ENCODE measurements around the gene KRTAP4-3. TPM values are rescaled to one million over a fixed set of nuclear protein-coding genes. Genes with fewer than 3 reads are reported as not detected.
"Not testable (repeated sequence)": the region's sequence is repeated elsewhere in the genome, so short reads cannot be mapped to it uniquely, and the experiment has no call there.

KRTAP4-3 gene
- total RNA-seq, 1 donor from 2014 or later, result not detected

DNA sequence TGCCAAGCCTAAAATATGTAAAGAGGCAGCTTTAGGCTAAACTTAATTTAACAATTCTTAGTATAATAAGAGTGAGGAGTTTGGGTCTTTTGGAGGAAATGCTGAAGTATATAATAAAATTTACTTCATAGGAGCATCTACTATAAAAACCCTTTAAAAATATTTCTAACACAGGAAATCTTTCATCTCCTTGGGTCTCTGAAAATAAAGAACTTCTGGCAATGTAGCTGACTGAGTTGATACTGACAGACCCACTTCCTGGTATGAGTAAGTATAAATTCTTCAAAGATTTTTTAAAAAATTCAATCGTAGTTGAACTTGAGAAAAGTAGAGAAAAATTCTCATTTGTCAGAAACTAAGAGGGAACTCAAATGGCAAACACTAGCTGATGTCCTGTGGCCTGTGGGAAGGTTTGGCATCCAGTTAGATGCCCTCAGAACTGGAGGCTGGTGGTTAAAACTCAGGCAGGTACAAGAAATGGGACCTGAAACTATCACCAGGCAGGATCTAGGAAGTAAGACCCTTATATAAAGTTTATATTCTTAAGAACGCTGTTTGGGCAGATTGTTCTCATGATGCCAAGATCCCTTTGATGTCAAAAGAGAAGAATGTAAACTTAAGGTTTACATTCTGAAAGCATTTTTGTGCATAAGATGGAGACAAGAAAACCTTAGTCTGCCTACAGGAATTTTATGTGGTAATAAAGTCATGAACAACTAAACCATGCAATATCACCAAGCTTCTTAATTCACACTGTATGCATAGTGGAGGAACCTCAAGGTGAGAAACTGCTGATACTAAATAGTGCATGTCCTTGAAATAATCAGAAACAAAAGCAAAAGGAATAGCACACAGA lies 33.9 kb downstream of the KRTAP4-3 start:
- no peaks in the 10 kb centered on the region for H3K9me3 ChIP-seq
- H3K27ac ChIP-seq, result no peak overlapping the region
- TF ChIP-seq POLR2AphosphoS5 (IDR thresholded peaks at IDR 0.05; ENCODE audit: insufficient read depth in 1 of 2, low read depth in 1 of 2), result no peak
- TF ChIP-seq POLR2A (IDR thresholded peaks at IDR 0.05), result no peak
- TF ChIP-seq, protein P1, sequence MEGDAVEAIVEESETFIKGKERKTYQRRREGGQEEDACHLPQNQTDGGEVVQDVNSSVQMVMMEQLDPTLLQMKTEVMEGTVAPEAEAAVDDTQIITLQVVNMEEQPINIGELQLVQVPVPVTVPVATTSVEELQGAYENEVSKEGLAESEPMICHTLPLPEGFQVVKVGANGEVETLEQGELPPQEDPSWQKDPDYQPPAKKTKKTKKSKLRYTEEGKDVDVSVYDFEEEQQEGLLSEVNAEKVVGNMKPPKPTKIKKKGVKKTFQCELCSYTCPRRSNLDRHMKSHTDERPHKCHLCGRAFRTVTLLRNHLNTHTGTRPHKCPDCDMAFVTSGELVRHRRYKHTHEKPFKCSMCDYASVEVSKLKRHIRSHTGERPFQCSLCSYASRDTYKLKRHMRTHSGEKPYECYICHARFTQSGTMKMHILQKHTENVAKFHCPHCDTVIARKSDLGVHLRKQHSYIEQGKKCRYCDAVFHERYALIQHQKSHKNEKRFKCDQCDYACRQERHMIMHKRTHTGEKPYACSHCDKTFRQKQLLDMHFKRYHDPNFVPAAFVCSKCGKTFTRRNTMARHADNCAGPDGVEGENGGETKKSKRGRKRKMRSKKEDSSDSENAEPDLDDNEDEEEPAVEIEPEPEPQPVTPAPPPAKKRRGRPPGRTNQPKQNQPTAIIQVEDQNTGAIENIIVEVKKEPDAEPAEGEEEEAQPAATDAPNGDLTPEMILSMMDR (IDR thresholded peaks at IDR 0.05), result no peak
- intact Hi-C loops (cut with DNase I), result no loop called here
- no peak overlapping the region for H3K4me3 ChIP-seq
- H3K36me3 ChIP-seq, result no peaks in the 10 kb centered on the region
- no peaks in the 10 kb centered on the region for H3K4me1 ChIP-seq
- no peak for DNase-seq (ENCODE audit: extremely low spot score in 2 of 2)
- no peaks in the 10 kb centered on the region for H3K27me3 ChIP-seq

DNA sequence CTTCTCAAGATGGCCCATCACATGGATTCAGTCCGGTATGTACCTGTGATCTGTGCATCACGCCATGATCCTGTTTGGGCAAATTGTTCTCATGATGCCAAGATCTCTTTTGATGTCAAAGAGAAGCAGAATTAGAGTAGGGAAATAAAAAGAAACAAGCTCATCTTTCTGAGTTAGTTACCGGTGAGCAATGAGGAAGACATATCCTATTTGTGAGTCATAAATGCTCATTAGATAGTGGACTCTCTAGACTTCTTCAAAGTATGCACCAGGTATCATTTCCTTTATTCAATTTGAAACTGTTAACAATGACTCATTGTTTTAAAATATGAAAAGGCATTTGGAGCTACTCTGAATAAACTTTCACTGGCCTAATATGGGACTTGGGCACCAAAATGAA lies 36.0 kb downstream of the KRTAP4-3 start:
- no peak overlapping the region for H3K27ac ChIP-seq
- intact Hi-C loops (cut with DNase I), result no loop called here

DNA sequence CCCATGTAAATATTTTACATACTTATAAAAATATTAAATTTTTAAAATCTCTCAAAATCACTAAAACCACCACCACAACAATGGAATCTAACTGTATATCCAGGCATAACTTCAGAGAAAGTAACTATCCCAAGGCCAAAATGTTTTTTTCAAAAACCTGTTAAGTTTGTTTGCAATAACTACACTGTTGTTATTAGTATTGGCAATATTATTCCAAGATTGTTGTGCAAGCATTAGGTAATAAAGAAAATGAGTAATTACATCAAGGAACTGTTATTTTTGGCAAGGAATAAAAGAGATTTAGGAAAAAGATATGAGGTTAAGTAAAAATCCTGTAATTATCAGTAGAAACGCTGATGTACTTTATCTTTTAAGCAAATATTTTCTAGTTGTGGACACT lies 40.6 kb downstream of the KRTAP4-3 start:
- TF ChIP-seq, protein P1 (IDR thresholded peaks at IDR 0.05), result no peak
- TF ChIP-seq POLR2A (IDR thresholded peaks at IDR 0.05), result no peak
- no peak for TF ChIP-seq POLR2AphosphoS5 (IDR thresholded peaks at IDR 0.05; ENCODE audit: insufficient read depth in 1 of 2, low read depth in 1 of 2)
- no peak overlapping the region for H3K4me3 ChIP-seq
- no peaks in the 10 kb centered on the region for H3K4me1 ChIP-seq
- no peaks in the 10 kb centered on the region for H3K27me3 ChIP-seq
- intact Hi-C loops (cut with DNase I), result no loop called here
- no peaks in the 10 kb centered on the region for H3K9me3 ChIP-seq
- no peak for DNase-seq (ENCODE audit: extremely low spot score in 2 of 2)
- H3K27ac ChIP-seq, result no peak overlapping the region
- no peaks in the 10 kb centered on the region for H3K36me3 ChIP-seq

More for the DNA sequence above, 36.0 kb downstream of the KRTAP4-3 start:
- H3K9me3 ChIP-seq, result no peaks in the 10 kb centered on the region
- no peak for DNase-seq (ENCODE audit: extremely low spot score in 2 of 2)
- H3K4me3 ChIP-seq, result no peak overlapping the region
- H3K4me1 ChIP-seq, result no peaks in the 10 kb centered on the region
- no peaks in the 10 kb centered on the region for H3K27me3 ChIP-seq
- TF ChIP-seq, protein P1 (IDR thresholded peaks at IDR 0.05), result no peak
- no peak for TF ChIP-seq POLR2A (IDR thresholded peaks at IDR 0.05)
- no peak for TF ChIP-seq POLR2AphosphoS5 (IDR thresholded peaks at IDR 0.05; ENCODE audit: insufficient read depth in 1 of 2, low read depth in 1 of 2)
- no peaks in the 10 kb centered on the region for H3K36me3 ChIP-seq

DNA sequence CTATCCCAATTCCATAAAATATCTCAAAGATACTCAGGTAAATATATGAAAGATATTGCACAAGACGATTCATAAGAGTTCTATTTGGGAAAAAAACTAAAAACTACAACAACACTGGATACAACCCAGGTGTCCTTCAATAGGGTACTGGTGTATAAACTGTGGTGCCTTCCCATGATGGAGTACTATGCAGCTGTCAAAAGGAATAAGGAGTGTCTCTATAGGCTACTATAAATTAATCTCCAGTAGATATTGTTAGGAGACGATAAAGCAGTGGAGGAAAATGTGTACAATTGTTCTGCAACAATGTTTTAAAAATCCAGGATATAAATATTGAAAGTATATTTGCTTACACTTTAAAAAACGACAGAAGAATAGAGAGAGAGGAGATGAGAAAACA lies 41.6 kb downstream of the KRTAP4-3 start:
- Histone ChIP-seq H3K27ac (no peak overlapping the region), H3K27me3 (no peaks in the 10 kb centered on the region), H3K4me3 (no peak overlapping the region), H3K36me3 (no peaks in the 10 kb centered on the region), H3K4me1 (no peaks in the 10 kb centered on the region), H3K9me3 (no peaks in the 10 kb centered on the region)
- TF ChIP-seq, protein P1 (IDR thresholded peaks at IDR 0.05), result no peak
- TF ChIP-seq POLR2AphosphoS5 (IDR thresholded peaks at IDR 0.05; ENCODE audit: insufficient read depth in 1 of 2, low read depth in 1 of 2), result no peak
- no peak for TF ChIP-seq POLR2A (IDR thresholded peaks at IDR 0.05)
- intact Hi-C loops (cut with DNase I), result no loop called here
- DNase-seq (ENCODE audit: extremely low spot score in 2 of 2), result no peak

DNA sequence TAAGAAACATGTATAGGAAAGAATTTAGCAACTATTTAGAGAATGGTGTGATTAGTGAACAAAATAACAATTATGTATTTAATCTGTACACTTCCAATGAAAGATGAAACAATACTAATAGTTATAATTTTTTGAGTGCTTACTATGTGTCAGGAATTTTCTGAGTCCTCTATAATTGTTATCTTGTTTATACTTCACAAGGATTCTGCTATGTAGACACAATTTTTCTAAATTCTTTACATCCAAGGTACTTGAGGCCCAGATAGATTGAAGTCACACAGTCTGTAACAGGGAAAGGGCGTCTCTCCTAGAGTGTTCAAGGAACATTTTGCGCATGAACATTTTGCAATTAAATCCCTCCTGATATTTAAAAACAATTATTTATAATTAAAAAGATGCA lies 43.0 kb downstream of the KRTAP4-3 start:
- H3K9me3 ChIP-seq, result no peaks in the 10 kb centered on the region
- H3K27ac ChIP-seq, result no peak overlapping the region
- H3K4me1 ChIP-seq, result no peaks in the 10 kb centered on the region
- no peak overlapping the region for H3K4me3 ChIP-seq
- DNase-seq (ENCODE audit: extremely low spot score in 2 of 2), result no peak
- H3K27me3 ChIP-seq, result no peaks in the 10 kb centered on the region
- no peaks in the 10 kb centered on the region for H3K36me3 ChIP-seq
- intact Hi-C loops (cut with DNase I), result no loop called here
- TF ChIP-seq, protein P1 (IDR thresholded peaks at IDR 0.05), result no peak
- TF ChIP-seq POLR2AphosphoS5 (IDR thresholded peaks at IDR 0.05; ENCODE audit: insufficient read depth in 1 of 2, low read depth in 1 of 2), result no peak
- no peak for TF ChIP-seq POLR2A (IDR thresholded peaks at IDR 0.05)

DNA sequence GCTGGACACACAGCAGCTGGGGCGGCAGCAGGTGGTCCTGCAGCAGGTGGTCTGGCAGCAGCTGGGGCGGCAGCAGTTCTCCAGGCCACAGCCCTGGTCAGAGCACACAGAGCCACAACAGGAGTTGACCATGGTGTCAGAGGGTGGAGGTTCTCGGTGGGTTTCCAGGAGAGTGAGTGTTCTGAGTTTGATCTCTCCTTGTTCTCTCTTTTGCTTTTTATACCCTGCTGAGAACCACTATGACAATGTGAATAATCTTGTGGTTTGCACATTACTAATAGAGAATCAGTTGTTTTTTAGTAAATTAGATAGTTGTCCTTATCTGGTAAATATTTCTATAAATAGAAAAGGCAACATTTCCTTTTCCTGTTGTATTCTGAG lies 44.0 kb downstream of the KRTAP4-3 start, which contains the start of gene KRTAP4-12:
Gene KRTAP4-12, minus strand, starts transcription at position 192 of the 381 bp plus-strand sequence. Its CDS starts 60 bp downstream, at position 132.
- H3K36me3 ChIP-seq; H3K27me3 ChIP-seq; H3K9me3 ChIP-seq; H3K4me3 ChIP-seq; intact Hi-C loops (cut with DNase I); H3K27ac ChIP-seq; H3K4me1 ChIP-seq; DNase-seq (ENCODE audit: extremely low spot score in 2 of 2): not testable (repeated sequence)

DNA sequence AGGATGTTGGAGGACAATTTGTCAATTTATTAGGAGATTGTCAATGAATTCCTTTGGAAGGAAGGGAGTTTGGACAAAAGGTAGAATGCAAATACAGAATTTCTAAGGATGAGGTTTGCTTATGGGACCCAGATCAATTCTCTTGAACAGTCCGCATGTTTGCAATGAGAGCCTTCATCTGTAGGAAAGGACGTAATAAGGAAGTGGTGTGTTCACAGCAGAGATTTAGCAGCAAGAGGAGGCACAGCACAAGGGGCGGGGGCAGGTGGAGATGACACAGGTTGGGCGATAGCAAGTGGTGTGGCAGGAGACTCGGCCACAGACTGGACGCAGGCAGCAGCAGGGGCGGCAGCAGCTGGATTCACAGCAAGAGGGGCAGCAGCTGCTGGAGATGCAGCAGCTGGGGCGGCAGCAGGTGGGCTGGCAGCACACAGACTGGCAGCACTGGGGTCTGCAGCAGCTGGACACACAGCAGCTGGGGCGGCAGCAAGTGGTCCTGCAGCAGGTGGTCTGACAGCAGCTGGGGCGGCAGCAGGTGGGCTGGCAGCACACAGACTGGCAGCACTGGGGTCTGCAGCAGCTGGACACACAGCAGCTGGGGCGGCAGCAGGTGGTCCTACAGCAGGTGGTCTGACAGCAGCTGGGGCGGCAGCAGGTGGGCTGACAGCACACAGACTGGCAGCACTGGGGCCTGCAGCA lies 44.6 kb downstream of the KRTAP4-3 start:
- H3K9me3 ChIP-seq; H3K4me3 ChIP-seq; H3K36me3 ChIP-seq; H3K27ac ChIP-seq; intact Hi-C loops (cut with DNase I); H3K27me3 ChIP-seq; H3K4me1 ChIP-seq; DNase-seq (ENCODE audit: extremely low spot score in 2 of 2): not testable (repeated sequence)

All from vagina (tissue), 2 donors.